ENCODE measurements around the gene SLC25A6. TPM values are rescaled to one million over a fixed set of nuclear protein-coding genes. Genes with fewer than 3 reads are reported as not detected.

The SLC25A6 gene
- total RNA-seq, 2 donors from 2014 or later = 109 to 157 TPM

- H3K27ac ChIP-seq = no peak overlapping the region
- no peak for TF ChIP-seq CTCF (IDR thresholded peaks at IDR 0.05)
- no peak overlapping the region for H3K4me3 ChIP-seq
- H3K4me1 ChIP-seq = no peaks in the 10 kb centered on the region
- no peaks in the 10 kb centered on the region for H3K27me3 ChIP-seq
- H3K36me3 ChIP-seq = peaks cover 40% of the 10 kb centered on the region
- peaks cover 0 to 21% of the 10 kb centered on the region in 2 donors for H3K9me3 ChIP-seq
- DNase-seq (ENCODE audit: low spot score) = no peak
Observed at GRCh38 chrX:1417921-1418771, 26.2 kb upstream of the SLC25A6 start.

- no peak for TF ChIP-seq CTCF (IDR thresholded peaks at IDR 0.05)
- H3K27ac ChIP-seq = no peak overlapping the region
- peaks cover 39% of the 10 kb centered on the region for H3K36me3 ChIP-seq
- H3K9me3 ChIP-seq = peaks cover 0 to 11% of the 10 kb centered on the region in 2 donors
- DNase-seq (ENCODE audit: low spot score) = no peak
- no peak overlapping the region for H3K4me3 ChIP-seq
- H3K4me1 ChIP-seq = no peaks in the 10 kb centered on the region
- H3K27me3 ChIP-seq = no peaks in the 10 kb centered on the region
Observed at GRCh38 chrX:1416965-1417760, 25.2 kb upstream of the SLC25A6 start.

- TF ChIP-seq CTCF (IDR thresholded peaks at IDR 0.05) = no peak
- DNase-seq (ENCODE audit: low spot score) = no peak
- Histone ChIP-seq H3K27ac (no peak overlapping the region), H3K4me1 (no peaks in the 10 kb centered on the region), H3K4me3 (no peak overlapping the region), H3K27me3 (no peaks in the 10 kb centered on the region), H3K36me3 (peaks cover 38% of the 10 kb centered on the region), H3K9me3 (peaks cover 0 to 4% of the 10 kb centered on the region in 2 donors)
Observed at GRCh38 chrX:1416327-1416784, 24.4 kb upstream of the SLC25A6 start.

- Histone ChIP-seq H3K36me3 (peaks cover 23% of the 10 kb centered on the region), H3K27me3 (no peaks in the 10 kb centered on the region), H3K27ac (no peak overlapping the region), H3K4me3 (no peak overlapping the region), H3K4me1 (no peaks in the 10 kb centered on the region), H3K9me3 (no peaks in the 10 kb centered on the region)
- DNase-seq (ENCODE audit: low spot score) = no peak
- TF ChIP-seq CTCF (IDR thresholded peaks at IDR 0.05) = no peak
Observed at GRCh38 chrX:1412551-1413161, 20.7 kb upstream of the SLC25A6 start.

- no peaks in the 10 kb centered on the region for H3K27me3 ChIP-seq
- no peak overlapping the region for H3K27ac ChIP-seq
- no peaks in the 10 kb centered on the region for H3K4me1 ChIP-seq
- peaks cover 35% of the 10 kb centered on the region for H3K36me3 ChIP-seq
- no peaks in the 10 kb centered on the region for H3K9me3 ChIP-seq
- H3K4me3 ChIP-seq = no peak overlapping the region
- no peak for DNase-seq (ENCODE audit: low spot score)
- no peak for TF ChIP-seq CTCF (IDR thresholded peaks at IDR 0.05)
Observed at GRCh38 chrX:1411326-1411725, 19.4 kb upstream of the SLC25A6 start.

Measured in right atrium auricular region (tissue), 2 donors.